HepG2 (cell line): ENCODE data around the gene OSM. TPM values are rescaled to one million over a fixed set of nuclear protein-coding genes. Genes with fewer than 3 reads are reported as not detected.

ENCODE experiments used
- AGO2 ChIP-seq: fragments of 200-400 bp; formaldehyde crosslinking; optimal IDR thresholded peaks from 2 replicates; pipeline ENCODE3; 2017; ENCODE audit warnings: mild to moderate bottlenecking, low read depth, low read length, moderate library complexity
- BRD4 ChIP-seq: sonication (generic); formaldehyde crosslinking; IDR thresholded peaks from 2 replicates; pipeline ENCODE4 v1.4.0; 2020; ENCODE audit warnings: missing genetic modification reagents
- GABPB1 ChIP-seq: IDR thresholded peaks from 2 replicates; pipeline ENCODE4 v1.6.1; 2016; ENCODE audit warnings: mild to moderate bottlenecking, missing genetic modification reagents, moderate library complexity, missing compliant biosample characterization
- HIVEP1 ChIP-seq: sonication (generic); formaldehyde crosslinking; IDR thresholded peaks from 2 replicates; pipeline ENCODE4 v1.4.0; 2020; ENCODE audit warnings: mild to moderate bottlenecking, missing genetic modification reagents
- HMGA1 ChIP-seq: sonication (generic); formaldehyde crosslinking; conservative IDR thresholded peaks from 2 replicates; pipeline ENCODE4 v1.4.0; 2020; ENCODE audit warnings: missing genetic modification reagents
- MAX ChIP-seq: IDR thresholded peaks from 2 replicates; pipeline ENCODE4 v1.6.1; 2012; ENCODE audit warnings: inconsistent platforms
- MTA3 ChIP-seq: sonication (generic); formaldehyde crosslinking; IDR thresholded peaks from 2 replicates; pipeline ENCODE4 v1.4.0; 2020; ENCODE audit warnings: missing genetic modification reagents
- NRL ChIP-seq: sonication (generic); formaldehyde crosslinking; IDR thresholded peaks from 2 replicates; pipeline ENCODE4 v1.5.0; 2020; ENCODE audit warnings: missing genetic modification reagents, mild to moderate bottlenecking, moderate library complexity, borderline replicate concordance
- PTBP1 ChIP-seq: fragments of 200-400 bp; formaldehyde crosslinking; IDR thresholded peaks from 2 replicates; pipeline ENCODE4 v1.6.1; 2018; ENCODE audit warnings: low read length, low read depth; ENCODE audit not compliant: poor library complexity, severe bottlenecking
- SMARCC2 ChIP-seq: fragments of 450-650 bp; IDR thresholded peaks from 2 replicates; pipeline ENCODE4 v1.6.1; 2017; ENCODE audit warnings: antibody characterized with exemption, mild to moderate bottlenecking
- SMYD3 ChIP-seq: sonication (generic); formaldehyde crosslinking; IDR thresholded peaks from 2 replicates; pipeline ENCODE4 v1.8.1; 2023; ENCODE audit warnings: mild to moderate bottlenecking, missing genetic modification reagents
- SNRNP70 ChIP-seq: fragments of 200-400 bp; formaldehyde crosslinking; IDR thresholded peaks from 2 replicates; pipeline ENCODE4 v1.6.1; 2017; ENCODE audit warnings: mild to moderate bottlenecking, low read depth, low read length, moderate library complexity
- SP4 ChIP-seq: sonication (generic); formaldehyde crosslinking; IDR thresholded peaks from 2 replicates; pipeline ENCODE4 v1.8.1; 2023; ENCODE audit warnings: mild to moderate bottlenecking, missing genetic modification reagents
- TARDBP ChIP-seq: sonication (generic); formaldehyde crosslinking; IDR thresholded peaks from 2 replicates; pipeline ENCODE4 v1.8.0; 2022; ENCODE audit warnings: mild to moderate bottlenecking, missing genetic modification reagents
- TBX3 ChIP-seq: fragments of 450-650 bp; IDR thresholded peaks from 2 replicates; pipeline ENCODE4 v1.6.1; 2017; ENCODE audit warnings: antibody characterized with exemption, mild to moderate bottlenecking, inconsistent platforms, borderline replicate concordance
- THAP7 ChIP-seq: sonication (generic); formaldehyde crosslinking; IDR thresholded peaks from 2 replicates; pipeline ENCODE4 v1.8.1; 2023; ENCODE audit warnings: mild to moderate bottlenecking, missing genetic modification reagents
- TSC22D2 ChIP-seq: sonication (generic); formaldehyde crosslinking; IDR thresholded peaks from 2 replicates; pipeline ENCODE4 v1.5.1; 2020; ENCODE audit warnings: missing genetic modification reagents, mild to moderate bottlenecking, borderline replicate concordance
- ZFY ChIP-seq: sonication (generic); formaldehyde crosslinking; IDR thresholded peaks from 2 replicates; pipeline ENCODE4 v1.4.0; 2020; ENCODE audit warnings: missing genetic modification reagents
- ZFYVE20 ChIP-seq: sonication (generic); formaldehyde crosslinking; IDR thresholded peaks from 2 replicates; pipeline ENCODE4 v1.8.0; 2023; ENCODE audit warnings: low read depth, mild to moderate bottlenecking, moderate library complexity, missing genetic modification reagents, borderline replicate concordance
- ZIK1 ChIP-seq: sonication (generic); formaldehyde crosslinking; IDR thresholded peaks from 2 replicates; pipeline ENCODE4 v1.5.0; 2020; ENCODE audit warnings: mild to moderate bottlenecking, low read depth, missing genetic modification reagents, borderline replicate concordance
- ZNF143 ChIP-seq: sonication (generic); formaldehyde crosslinking; IDR thresholded peaks from 2 replicates; pipeline ENCODE4 v1.4.0; 2020; ENCODE audit warnings: missing genetic modification reagents
- ZNF253 ChIP-seq: sonication (generic); formaldehyde crosslinking; IDR thresholded peaks from 2 replicates; pipeline ENCODE4 v1.8.0; 2022; ENCODE audit warnings: mild to moderate bottlenecking, missing genetic modification reagents, borderline replicate concordance
- ZNF263 ChIP-seq: sonication (generic); formaldehyde crosslinking; IDR thresholded peaks from 2 replicates; pipeline ENCODE4 v1.4.0; 2020; ENCODE audit warnings: missing genetic modification reagents
- ZNF275 ChIP-seq: sonication (generic); formaldehyde crosslinking; IDR thresholded peaks from 2 replicates; pipeline ENCODE4 v1.8.0; 2022; ENCODE audit warnings: missing genetic modification reagents, mild to moderate bottlenecking, inconsistent platforms, borderline replicate concordance
- ZNF564 ChIP-seq: sonication (generic); formaldehyde crosslinking; IDR thresholded peaks from 2 replicates; pipeline ENCODE4 v1.8.1; 2023; ENCODE audit warnings: mild to moderate bottlenecking, missing genetic modification reagents
- ZNF607 ChIP-seq: sonication (generic); formaldehyde crosslinking; IDR thresholded peaks from 2 replicates; pipeline ENCODE4 v1.5.1; 2020; ENCODE audit warnings: missing genetic modification reagents, mild to moderate bottlenecking, borderline replicate concordance
- ZNF75D ChIP-seq: sonication (generic); formaldehyde crosslinking; IDR thresholded peaks from 2 replicates; pipeline ENCODE4 v1.8.1; 2023; ENCODE audit warnings: missing genetic modification reagents, mild to moderate bottlenecking, borderline replicate concordance
- ZNF781 ChIP-seq: sonication (generic); formaldehyde crosslinking; IDR thresholded peaks from 2 replicates; pipeline ENCODE4 v1.5.1; 2020; ENCODE audit warnings: borderline replicate concordance, mild to moderate bottlenecking, missing genetic modification reagents; ENCODE audit errors: not compliant biosample characterization
- ZSCAN22 ChIP-seq: sonication (generic); formaldehyde crosslinking; IDR thresholded peaks from 2 replicates; pipeline ENCODE4 v1.4.0; 2020; ENCODE audit warnings: mild to moderate bottlenecking, missing genetic modification reagents
- ZSCAN29 ChIP-seq: sonication (generic); formaldehyde crosslinking; conservative IDR thresholded peaks from 2 replicates; pipeline ENCODE4 v1.4.0; 2020; ENCODE audit warnings: mild to moderate bottlenecking, missing genetic modification reagents
- polyA plus RNA-seq, 8 experiments: library from polyadenylated mRNA; depleted of rRNA in 3 of 8; stranded (reverse) in 7 of 8; unstranded in 1 of 8; fragments of >200 nt; fragmentation: Illumina TruSeq in 4 of 8; extraction: Trizol in 4 of 8; gene quantifications; 2 replicates each; pipeline versions ENCODE4 v1.2.1 to v1.2.3, GENCODE V29; 2011 to 2016; ENCODE audit warnings: low read depth in 4 of 8, missing spikeins in 1 of 8, mixed read lengths in 1 of 8; ENCODE audit not compliant: insufficient read depth in 1 of 8
- total RNA-seq, 5 experiments: library from RNA; depleted of rRNA; stranded (reverse); fragments of >200 nt; fragmentation: Illumina TruSeq; extraction: Trizol; gene quantifications; 2 replicates each; pipeline ENCODE4 v1.2.3, GENCODE V29; 2016; ENCODE audit warnings: low read depth in 1 of 5

OSM gene
- total and polyA plus RNA-seq, 2 of the 13 experiments (the other 11 are each of a cell fraction or from before 2014, with no cell fraction given): not detected

- TF ChIP-seq AGO2: peak; percentile 74
- TF ChIP-seq HIVEP1: no peak
- TF ChIP-seq THAP7 (CRISPR knock-in tag): no peak
- TF ChIP-seq SMARCC2: no peak
- TF ChIP-seq TBX3: no peak
- peak; percentile 36; the same call in 1 of the 2 replicates for TF ChIP-seq ZFY (CRISPR knock-in tag)
- TF ChIP-seq ZNF143 (CRISPR knock-in tag): no peak
- 0 out of 2 replicates have a peak, but pooled peaks have one; percentile 26 for TF ChIP-seq ZNF253 (CRISPR knock-in tag)
- TF ChIP-seq ZNF263 (CRISPR knock-in tag): 0 out of 2 replicates have a peak, but pooled peaks have one; percentile 11
- TF ChIP-seq ZIK1 (CRISPR knock-in tag): no peak
- no peak for TF ChIP-seq ZNF275 (CRISPR knock-in tag)
- TF ChIP-seq TARDBP (CRISPR knock-in tag): no peak
- TF ChIP-seq ZNF75D (CRISPR knock-in tag): no peak
- TF ChIP-seq GABPB1: peak; percentile 26; the same call in 1 of the 2 replicates
- TF ChIP-seq ZNF607: no peak
- no peak for TF ChIP-seq SMYD3 (CRISPR knock-in tag)
- TF ChIP-seq MAX: peak; percentile 56; the same call in 1 of the 2 replicates
- TF ChIP-seq PTBP1: peak; percentile 80
- no peak for TF ChIP-seq BRD4
- TF ChIP-seq ZFYVE20 (CRISPR knock-in tag): no peak
- TF ChIP-seq ZNF564 (CRISPR knock-in tag): peak; percentile 37; the same call in 1 of the 2 replicates
- TF ChIP-seq TSC22D2 (CRISPR knock-in tag): no peak
- 0 out of 2 replicates have a peak, but pooled peaks have one; percentile 16 for TF ChIP-seq SP4 (CRISPR knock-in tag)
- TF ChIP-seq HMGA1 (CRISPR knock-in tag): no peak
- TF ChIP-seq ZSCAN22: no peak
- TF ChIP-seq SNRNP70: no peak
- no peak for TF ChIP-seq ZNF781 (CRISPR knock-in tag)
- TF ChIP-seq MTA3: no peak
- 0 out of 2 replicates have a peak, but pooled peaks have one; percentile 26 for TF ChIP-seq ZSCAN29 (CRISPR knock-in tag)
- TF ChIP-seq NRL (CRISPR knock-in tag): no peak
Measured at GRCh38 chr22:30245985-30246813, 20.5 kb downstream of the OSM start, which contains the start of gene LIF (continued).
